Endodermal cell (in vitro differentiated cells): Measurements from ENCODE around the gene HSPH1. TPM values are rescaled to one million over a fixed set of nuclear protein-coding genes. Genes with fewer than 3 reads are reported as not detected.
A peak's percentile ranks its signal among the peaks of the same experiment; 100 is the strongest.

ENCODE experiments used
- DNase-seq: peaks from one replicate; pipeline ENCODE4 v3.0.0-alpha.2; 2017
- H3K27ac ChIP-seq: 2 replicates; pipeline ENCODE4 v1.5.1; 2013; ENCODE audit warnings: mild to moderate bottlenecking, low read depth, low read length, moderate library complexity
- H3K27me3 ChIP-seq: 2 replicates; pipeline ENCODE4 v1.6.1; 2013; ENCODE audit warnings: mild to moderate bottlenecking, low read length, moderate library complexity; ENCODE audit not compliant: insufficient read depth, control insufficient read depth, poor library complexity, severe bottlenecking
- H3K36me3 ChIP-seq: 2 replicates; pipeline ENCODE4 v1.7.0; 2013; ENCODE audit warnings: mild to moderate bottlenecking, low read length, moderate library complexity; ENCODE audit not compliant: control insufficient read depth, insufficient read depth
- H3K4me1 ChIP-seq: one replicate; pipeline ENCODE4 v1.7.0; 2013; ENCODE audit warnings: low read length; ENCODE audit not compliant: control insufficient read depth, insufficient read depth
- H3K4me3 ChIP-seq: 2 replicates; pipeline ENCODE4 v1.5.1; 2013; ENCODE audit warnings: mild to moderate bottlenecking, low read length, moderate library complexity
- H3K9ac ChIP-seq: 2 replicates; pipeline ENCODE4 v1.6.1; 2013; ENCODE audit warnings: mild to moderate bottlenecking, low read length, moderate library complexity; ENCODE audit not compliant: poor library complexity, severe bottlenecking; ENCODE audit errors: extremely low read depth
- H3K9me3 ChIP-seq: 2 replicates; pipeline ENCODE4 v1.6.1; 2013; ENCODE audit warnings: mild to moderate bottlenecking, low read length, moderate library complexity; ENCODE audit not compliant: control insufficient read depth
- H3K27ac Mint-ChIP-seq: 2 replicates; pipeline ENCODE4 v1.8.0; 2020; ENCODE audit warnings: mixed read lengths
- H3K27me3 Mint-ChIP-seq: 2 replicates; pipeline ENCODE4 v1.8.0; 2021; ENCODE audit warnings: mild to moderate bottlenecking, mixed read lengths; ENCODE audit not compliant: insufficient read depth
- H3K36me3 Mint-ChIP-seq: 2 replicates; pipeline ENCODE4 v1.8.0; 2020; ENCODE audit warnings: low read depth, mixed read lengths
- H3K4me1 Mint-ChIP-seq: 2 replicates; pipeline ENCODE4 v1.8.0; 2020; ENCODE audit warnings: mixed read lengths
- H3K4me3 Mint-ChIP-seq: 2 replicates; pipeline ENCODE4 v1.8.0; 2020; ENCODE audit warnings: mild to moderate bottlenecking, moderate library complexity, mixed read lengths
- H3K9me3 Mint-ChIP-seq: 2 replicates; pipeline ENCODE4 v1.8.0; 2020; ENCODE audit warnings: mild to moderate bottlenecking, mixed read lengths
- WGBS, 2 experiments: methylation state at CpG; one replicate each; pipeline versions ENCODE4 v1.1.5 to v1.1.7; 2013; ENCODE audit warnings: missing lambda C conversion rate in 2 of 2, mixed read lengths in 1 of 2; ENCODE audit not compliant: insufficient coverage in 1 of 2, insufficient read length in 1 of 2; 5-methylcytosine and 5-hydroxymethylcytosine counted together
- total RNA-seq, 2 donors: library from RNA; stranded (reverse); fragmentation: NEBNext Ultra II Directional in 1 of 2; extraction: Animal tissue kit (Norgen Biotek cat#: 25700) in 1 of 2; gene quantifications; 2 replicates in 1 of 2; 3 replicates in 1 of 2; pipeline ENCODE4 v1.2.1, GENCODE V29; 2021
- TF ChIP-seq, protein P1 (sequence below): fragments of 200-600 bp; sonication (generic); conservative IDR thresholded peaks from 2 replicates; pipeline ENCODE4 v1.5.0; 2021; ENCODE audit warnings: antibody characterized with exemption, mild to moderate bottlenecking

Gene HSPH1
- total RNA-seq, 2 donors from 2014 or later: 88.0 to 120 TPM

DNA sequence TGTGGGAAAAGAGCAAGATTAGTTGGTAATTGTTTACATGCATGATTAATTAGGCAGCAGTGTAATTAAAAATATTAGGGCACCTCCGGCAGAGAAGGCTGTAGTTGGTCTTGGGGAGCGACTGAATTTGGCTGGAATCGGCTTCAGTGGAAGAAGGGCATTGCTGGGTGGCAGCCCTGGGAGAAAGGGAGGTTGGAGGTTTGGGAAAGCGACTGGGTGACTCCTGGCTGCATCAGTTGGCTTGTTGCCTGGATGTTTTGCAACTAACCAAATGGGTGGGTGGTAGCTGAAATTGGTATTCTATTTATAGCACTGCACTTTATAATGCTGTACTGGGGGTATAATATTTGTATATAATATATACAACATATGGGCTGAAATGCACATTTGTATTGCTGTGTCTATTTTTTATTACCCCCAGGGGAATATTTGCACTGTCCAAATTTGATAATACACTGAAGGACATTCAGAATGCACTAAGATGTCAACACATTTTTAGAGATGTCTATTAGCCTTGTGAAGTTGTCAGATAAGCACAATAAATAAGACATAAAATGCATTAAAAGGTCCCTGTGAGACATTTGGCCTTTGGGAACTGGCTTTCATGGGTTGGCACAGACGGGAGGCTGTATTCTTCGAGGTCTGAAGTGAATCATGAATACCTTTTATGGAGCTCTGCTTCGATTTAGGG, 39.8 kb upstream of the HSPH1 start:
- Mint-ChIP-seq H3K9me3 (no peaks in the 10 kb centered on the region), H3K4me1 (peaks cover 32% of the 10 kb centered on the region), H3K27me3 (no peaks in the 10 kb centered on the region), H3K36me3 (no peaks in the 10 kb centered on the region), H3K27ac (no peak overlapping the region), H3K4me3 (peak overlapping the region; percentile 61)
- TF ChIP-seq, protein P1, sequence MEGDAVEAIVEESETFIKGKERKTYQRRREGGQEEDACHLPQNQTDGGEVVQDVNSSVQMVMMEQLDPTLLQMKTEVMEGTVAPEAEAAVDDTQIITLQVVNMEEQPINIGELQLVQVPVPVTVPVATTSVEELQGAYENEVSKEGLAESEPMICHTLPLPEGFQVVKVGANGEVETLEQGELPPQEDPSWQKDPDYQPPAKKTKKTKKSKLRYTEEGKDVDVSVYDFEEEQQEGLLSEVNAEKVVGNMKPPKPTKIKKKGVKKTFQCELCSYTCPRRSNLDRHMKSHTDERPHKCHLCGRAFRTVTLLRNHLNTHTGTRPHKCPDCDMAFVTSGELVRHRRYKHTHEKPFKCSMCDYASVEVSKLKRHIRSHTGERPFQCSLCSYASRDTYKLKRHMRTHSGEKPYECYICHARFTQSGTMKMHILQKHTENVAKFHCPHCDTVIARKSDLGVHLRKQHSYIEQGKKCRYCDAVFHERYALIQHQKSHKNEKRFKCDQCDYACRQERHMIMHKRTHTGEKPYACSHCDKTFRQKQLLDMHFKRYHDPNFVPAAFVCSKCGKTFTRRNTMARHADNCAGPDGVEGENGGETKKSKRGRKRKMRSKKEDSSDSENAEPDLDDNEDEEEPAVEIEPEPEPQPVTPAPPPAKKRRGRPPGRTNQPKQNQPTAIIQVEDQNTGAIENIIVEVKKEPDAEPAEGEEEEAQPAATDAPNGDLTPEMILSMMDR: no peak
- H3K9ac ChIP-seq: peak overlapping the region; percentile 66
- H3K27ac ChIP-seq: no peak overlapping the region
- H3K4me3 ChIP-seq: peak overlapping the region; percentile 82
- no peaks in the 10 kb centered on the region for H3K36me3 ChIP-seq
- DNase-seq: no peak
- H3K27me3 ChIP-seq: no peaks in the 10 kb centered on the region
- WGBS, 2 experiments: 88 to 98% methylated on average over 4 to 7 of the region's 7 CpGs
- no peaks in the 10 kb centered on the region for H3K4me1 ChIP-seq
- no peaks in the 10 kb centered on the region for H3K9me3 ChIP-seq

DNA sequence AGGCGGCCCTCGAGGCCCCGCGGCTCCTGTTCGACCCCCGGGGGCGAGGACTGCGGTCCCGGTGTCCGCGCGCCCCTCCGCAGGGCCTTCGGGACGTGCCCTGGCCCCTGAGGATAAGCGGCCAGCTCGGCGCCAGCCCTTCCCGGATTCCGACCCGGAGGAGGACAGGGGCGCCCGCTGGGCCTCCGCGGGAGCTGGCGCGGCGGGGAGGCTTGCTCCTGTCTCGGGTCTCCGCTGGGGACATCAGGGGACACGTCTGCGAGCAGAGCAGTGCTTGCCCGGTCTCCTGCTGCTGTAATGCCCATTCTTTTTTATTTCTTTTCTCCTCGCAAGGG, 38.9 kb upstream of the HSPH1 start:
- Histone ChIP-seq H3K9me3 (no peaks in the 10 kb centered on the region), H3K36me3 (no peaks in the 10 kb centered on the region), H3K27me3 (no peaks in the 10 kb centered on the region), H3K4me1 (no peaks in the 10 kb centered on the region), H3K4me3 (peak overlapping the region; percentile 82), H3K27ac (peak overlapping the region; percentile 61), H3K9ac (peak overlapping the region; percentile 66)
- Mint-ChIP-seq H3K36me3 (no peaks in the 10 kb centered on the region), H3K27ac (peak overlapping the region; percentile 15), H3K9me3 (no peaks in the 10 kb centered on the region), H3K4me3 (peak overlapping the region; percentile 61), H3K27me3 (no peaks in the 10 kb centered on the region), H3K4me1 (peaks cover 34% of the 10 kb centered on the region)
- 0 to 1% methylated on average over 6 to 34 of the region's 34 CpGs for WGBS, 2 experiments
- TF ChIP-seq, protein P1: no peak
- DNase-seq: peak; percentile 78

DNA sequence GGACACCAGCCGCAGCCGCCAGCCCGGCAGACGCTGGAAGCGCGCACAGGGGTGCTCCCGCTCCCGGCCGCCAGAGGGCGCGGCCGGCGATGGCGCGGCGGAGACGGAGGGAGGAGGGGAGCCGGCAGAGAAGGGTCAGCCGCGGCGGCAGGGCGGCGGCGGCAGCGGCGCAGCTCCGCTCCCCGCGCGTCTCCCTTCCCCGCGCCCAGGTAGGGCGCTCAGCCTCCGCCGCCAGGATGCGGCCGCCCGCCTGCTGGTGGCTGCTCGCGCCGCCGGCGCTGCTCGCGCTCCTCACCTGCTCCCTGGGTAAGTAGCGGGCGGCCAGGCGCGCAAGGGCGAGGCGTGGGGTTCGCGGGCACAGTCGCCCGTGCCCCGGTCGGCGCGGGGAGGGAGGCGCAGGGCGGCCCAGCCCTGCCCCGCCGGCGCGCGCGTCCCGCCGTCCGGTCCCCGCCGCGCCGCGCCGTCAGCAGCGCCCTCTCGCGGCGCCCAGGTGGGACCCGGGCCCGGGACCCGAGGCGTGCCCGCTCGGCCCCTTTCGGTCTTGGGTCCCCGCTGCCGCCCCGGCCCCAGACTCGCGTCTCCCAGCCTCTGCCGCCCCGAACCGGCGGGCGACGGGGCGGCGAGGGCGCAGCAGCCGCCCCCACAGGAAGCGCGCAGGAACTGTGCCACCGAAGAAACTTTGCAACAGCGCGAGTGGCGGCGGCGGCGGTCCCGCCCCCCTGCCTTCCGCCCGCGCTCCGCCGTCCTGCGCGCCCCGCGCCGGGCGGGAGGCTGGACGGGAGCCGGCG, 38.3 kb upstream of the HSPH1 start, which contains the start of gene B3GLCT:
TSS of gene B3GLCT (plus strand) at position 127 of the 788 bp plus-strand sequence. CDS start at position 237, 110 bp downstream.
- Histone ChIP-seq H3K36me3 (no peaks in the 10 kb centered on the region), H3K4me3 (peak within 1 kb of the TSS; percentile 82), H3K9me3 (no peaks in the 10 kb centered on the region), H3K4me1 (no peaks in the 10 kb centered on the region), H3K9ac (peak within 1 kb of the TSS; percentile 71), H3K27me3 (no peaks in the 10 kb centered on the region), H3K27ac (peak within 1 kb of the TSS; percentile 88)
- peak within 1 kb of the TSS; percentile 74 for H3K27ac Mint-ChIP-seq
- 0% methylated on average over 16 to 126 of the region's 126 CpGs for WGBS, 2 experiments
- H3K27me3 Mint-ChIP-seq: no peaks in the 10 kb centered on the region
- peak; percentile 94 for DNase-seq
- no peaks in the 10 kb centered on the region for H3K9me3 Mint-ChIP-seq
- TF ChIP-seq, protein P1: peak; percentile 91
- no peaks in the 10 kb centered on the region for H3K36me3 Mint-ChIP-seq
- H3K4me3 Mint-ChIP-seq: peak within 1 kb of the TSS; percentile 61
- peaks cover 34% of the 10 kb centered on the region for H3K4me1 Mint-ChIP-seq
